Measurements from ENCODE around the gene DBR1.

DNA sequence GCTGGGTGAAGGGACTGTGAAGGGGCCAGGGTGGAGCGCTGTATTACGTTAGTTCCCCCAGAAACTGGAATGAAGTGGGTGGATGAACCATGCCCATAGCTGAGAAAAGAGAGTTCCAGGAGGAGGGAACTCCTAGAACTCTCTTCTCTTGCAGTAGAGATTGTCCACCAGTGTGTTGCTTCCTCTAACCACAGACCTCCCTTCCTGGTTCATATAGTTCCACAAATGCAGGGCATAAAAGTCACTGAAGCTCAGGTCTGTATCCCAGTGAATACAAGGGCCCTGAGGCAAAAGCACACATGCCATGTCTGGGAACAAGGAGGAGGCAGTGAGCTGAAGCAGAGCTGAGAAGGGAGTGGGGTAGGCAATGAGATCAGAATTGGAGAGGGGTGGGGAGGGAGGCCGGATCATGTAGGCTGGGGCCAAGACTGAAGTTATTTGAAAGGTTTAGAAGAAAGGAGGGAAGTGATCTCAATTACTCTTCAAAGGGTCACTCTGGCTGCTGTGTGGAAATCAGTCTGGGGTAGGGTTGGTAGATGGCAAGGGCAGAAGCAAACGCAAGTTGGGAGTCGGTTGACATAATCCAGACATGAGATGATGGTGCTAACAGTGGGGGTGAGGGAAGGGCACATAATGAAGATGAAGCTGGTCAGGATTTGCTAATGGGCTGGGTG lies 49.0 kb downstream of the DBR1 start:
- TF ChIP-seq, protein P1, sequence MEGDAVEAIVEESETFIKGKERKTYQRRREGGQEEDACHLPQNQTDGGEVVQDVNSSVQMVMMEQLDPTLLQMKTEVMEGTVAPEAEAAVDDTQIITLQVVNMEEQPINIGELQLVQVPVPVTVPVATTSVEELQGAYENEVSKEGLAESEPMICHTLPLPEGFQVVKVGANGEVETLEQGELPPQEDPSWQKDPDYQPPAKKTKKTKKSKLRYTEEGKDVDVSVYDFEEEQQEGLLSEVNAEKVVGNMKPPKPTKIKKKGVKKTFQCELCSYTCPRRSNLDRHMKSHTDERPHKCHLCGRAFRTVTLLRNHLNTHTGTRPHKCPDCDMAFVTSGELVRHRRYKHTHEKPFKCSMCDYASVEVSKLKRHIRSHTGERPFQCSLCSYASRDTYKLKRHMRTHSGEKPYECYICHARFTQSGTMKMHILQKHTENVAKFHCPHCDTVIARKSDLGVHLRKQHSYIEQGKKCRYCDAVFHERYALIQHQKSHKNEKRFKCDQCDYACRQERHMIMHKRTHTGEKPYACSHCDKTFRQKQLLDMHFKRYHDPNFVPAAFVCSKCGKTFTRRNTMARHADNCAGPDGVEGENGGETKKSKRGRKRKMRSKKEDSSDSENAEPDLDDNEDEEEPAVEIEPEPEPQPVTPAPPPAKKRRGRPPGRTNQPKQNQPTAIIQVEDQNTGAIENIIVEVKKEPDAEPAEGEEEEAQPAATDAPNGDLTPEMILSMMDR (IDR thresholded peaks at IDR 0.05; ENCODE audit: low read length), result no peak
- TF ChIP-seq EZH2phosphoT487 (IDR thresholded peaks at IDR 0.05; ENCODE audit: low read length), result no peak
- TF ChIP-seq EZH2 (optimal IDR thresholded peaks at IDR 0.05; ENCODE audit: low read depth, low read length), result no peak
